PFSK-1 (cell line): ENCODE results near the gene ACTL6B. TPM values are rescaled to one million over a fixed set of nuclear protein-coding genes. Genes with fewer than 3 reads are reported as not detected.

Experiments
- FOXP2 ChIP-seq: optimal IDR thresholded peaks from 2 replicates; pipeline ENCODE3; 2011; ENCODE audit warnings: borderline replicate concordance, control low read depth, inconsistent platforms; ENCODE audit not compliant: insufficient read depth; ENCODE audit errors: extremely low read length, extremely low read depth
- POLR2AphosphoS5 ChIP-seq: IDR thresholded peaks from 2 replicates; pipeline ENCODE4 v1.6.1; 2012; ENCODE audit warnings: low read depth, mild to moderate bottlenecking, control low read depth, low read length, moderate library complexity
- SIN3A ChIP-seq: IDR thresholded peaks from 2 replicates; pipeline ENCODE4 v1.6.1; 2012; ENCODE audit warnings: mild to moderate bottlenecking, low read length, moderate library complexity, borderline replicate concordance; ENCODE audit not compliant: insufficient read depth
- TAF1 ChIP-seq: IDR thresholded peaks from 2 replicates; pipeline ENCODE4 v1.6.1; 2012; ENCODE audit warnings: low read length, control low read depth, borderline replicate concordance; ENCODE audit not compliant: insufficient read depth
- polyA plus RNA-seq: library from polyadenylated mRNA; unstranded; fragments of >200 nt; gene quantifications from one replicate; pipeline ENCODE4 v1.2.1, GENCODE V29; 2012; ENCODE audit warnings: low read depth, missing spikeins; ENCODE audit not compliant: insufficient read length
- TF ChIP-seq, protein P1 (sequence below), 2 experiments: IDR thresholded peaks; 2 replicates each; pipeline versions ENCODE4 v1.6.1 to v1.8.0; 2011 to 2012; ENCODE audit warnings: low read depth in 2 of 2, low read length in 2 of 2, control low read depth in 1 of 2, inconsistent platforms in 1 of 2, mild to moderate bottlenecking in 1 of 2, moderate library complexity in 1 of 2; ENCODE audit not compliant: insufficient read depth in 1 of 2

The ACTL6B gene
- polyA plus RNA-seq = not detected

DNA sequence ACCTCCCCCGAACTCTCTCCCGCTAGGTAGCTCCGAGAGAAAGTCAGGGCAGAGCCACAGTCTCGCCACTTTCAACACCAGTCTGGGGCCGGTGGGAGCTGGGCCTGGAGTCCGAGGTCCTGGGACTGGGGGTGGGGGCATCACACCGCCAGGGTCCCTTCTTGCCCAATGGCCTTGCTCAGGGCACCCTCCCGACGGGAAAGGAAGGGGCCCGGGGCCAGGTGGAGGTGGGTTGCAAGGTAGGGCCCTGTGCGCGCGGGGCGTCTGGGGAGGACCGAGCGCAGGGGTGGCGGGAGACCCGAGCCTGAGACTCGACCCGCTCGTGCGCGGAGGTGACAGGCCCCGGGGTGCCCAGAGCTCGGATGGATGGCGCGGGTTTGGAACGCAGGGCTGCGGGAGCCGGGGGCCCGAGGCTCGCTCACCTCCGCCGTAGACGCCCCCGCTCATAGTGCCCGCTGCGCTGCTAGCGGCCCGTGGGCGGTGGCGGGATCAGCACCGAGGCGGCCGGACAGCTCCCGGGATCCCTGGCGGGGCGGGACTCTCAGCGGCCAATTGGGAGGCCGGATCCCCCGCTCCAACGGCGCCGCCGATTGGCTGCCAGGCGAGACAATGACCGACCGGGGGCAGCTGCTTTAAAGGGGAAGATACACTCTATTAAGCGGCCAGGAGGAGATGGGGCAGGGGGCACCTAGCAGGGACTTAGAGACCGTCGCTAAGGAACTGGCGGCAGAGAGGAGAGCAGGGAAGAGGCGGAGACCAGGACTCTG, at the start of gene ACTL6B:
Gene ACTL6B (minus strand): TSS at position 541 of the 767 bp plus-strand sequence. CDS start 94 bp downstream, at position 447.
- TF ChIP-seq POLR2AphosphoS5 = no peak
- TF ChIP-seq, protein P1, sequence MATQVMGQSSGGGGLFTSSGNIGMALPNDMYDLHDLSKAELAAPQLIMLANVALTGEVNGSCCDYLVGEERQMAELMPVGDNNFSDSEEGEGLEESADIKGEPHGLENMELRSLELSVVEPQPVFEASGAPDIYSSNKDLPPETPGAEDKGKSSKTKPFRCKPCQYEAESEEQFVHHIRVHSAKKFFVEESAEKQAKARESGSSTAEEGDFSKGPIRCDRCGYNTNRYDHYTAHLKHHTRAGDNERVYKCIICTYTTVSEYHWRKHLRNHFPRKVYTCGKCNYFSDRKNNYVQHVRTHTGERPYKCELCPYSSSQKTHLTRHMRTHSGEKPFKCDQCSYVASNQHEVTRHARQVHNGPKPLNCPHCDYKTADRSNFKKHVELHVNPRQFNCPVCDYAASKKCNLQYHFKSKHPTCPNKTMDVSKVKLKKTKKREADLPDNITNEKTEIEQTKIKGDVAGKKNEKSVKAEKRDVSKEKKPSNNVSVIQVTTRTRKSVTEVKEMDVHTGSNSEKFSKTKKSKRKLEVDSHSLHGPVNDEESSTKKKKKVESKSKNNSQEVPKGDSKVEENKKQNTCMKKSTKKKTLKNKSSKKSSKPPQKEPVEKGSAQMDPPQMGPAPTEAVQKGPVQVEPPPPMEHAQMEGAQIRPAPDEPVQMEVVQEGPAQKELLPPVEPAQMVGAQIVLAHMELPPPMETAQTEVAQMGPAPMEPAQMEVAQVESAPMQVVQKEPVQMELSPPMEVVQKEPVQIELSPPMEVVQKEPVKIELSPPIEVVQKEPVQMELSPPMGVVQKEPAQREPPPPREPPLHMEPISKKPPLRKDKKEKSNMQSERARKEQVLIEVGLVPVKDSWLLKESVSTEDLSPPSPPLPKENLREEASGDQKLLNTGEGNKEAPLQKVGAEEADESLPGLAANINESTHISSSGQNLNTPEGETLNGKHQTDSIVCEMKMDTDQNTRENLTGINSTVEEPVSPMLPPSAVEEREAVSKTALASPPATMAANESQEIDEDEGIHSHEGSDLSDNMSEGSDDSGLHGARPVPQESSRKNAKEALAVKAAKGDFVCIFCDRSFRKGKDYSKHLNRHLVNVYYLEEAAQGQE (IDR thresholded peaks at IDR 0.05; ENCODE audit: insufficient read depth in 1 of 2, low read depth in 2 of 2, low read length in 2 of 2) = peak; percentile 94 to 98

- TF ChIP-seq FOXP2 (peak; percentile 56), POLR2AphosphoS5 (no peak)
Measured at GRCh38 chr7:100705320-100705752, 49.1 kb upstream of the ACTL6B start.

GRCh38 chr7:100699018-100699417, 42.8 kb upstream of the ACTL6B start:
- TF ChIP-seq POLR2AphosphoS5 (no peak), FOXP2 (no peak), TAF1 (no peak), SIN3A (no peak)
- TF ChIP-seq, protein P1 (IDR thresholded peaks at IDR 0.05; ENCODE audit: insufficient read depth in 1 of 2, low read depth in 2 of 2, low read length in 2 of 2) = no peak

GRCh38 chr7:100696123-100696521, 39.9 kb upstream of the ACTL6B start:
- TF ChIP-seq POLR2AphosphoS5 = no peak
- TF ChIP-seq, protein P1 (IDR thresholded peaks at IDR 0.05; ENCODE audit: insufficient read depth in 1 of 2, low read depth in 2 of 2, low read length in 2 of 2) = no peak
- TF ChIP-seq FOXP2 = no peak
- no peak for TF ChIP-seq SIN3A
- no peak for TF ChIP-seq TAF1

DNA sequence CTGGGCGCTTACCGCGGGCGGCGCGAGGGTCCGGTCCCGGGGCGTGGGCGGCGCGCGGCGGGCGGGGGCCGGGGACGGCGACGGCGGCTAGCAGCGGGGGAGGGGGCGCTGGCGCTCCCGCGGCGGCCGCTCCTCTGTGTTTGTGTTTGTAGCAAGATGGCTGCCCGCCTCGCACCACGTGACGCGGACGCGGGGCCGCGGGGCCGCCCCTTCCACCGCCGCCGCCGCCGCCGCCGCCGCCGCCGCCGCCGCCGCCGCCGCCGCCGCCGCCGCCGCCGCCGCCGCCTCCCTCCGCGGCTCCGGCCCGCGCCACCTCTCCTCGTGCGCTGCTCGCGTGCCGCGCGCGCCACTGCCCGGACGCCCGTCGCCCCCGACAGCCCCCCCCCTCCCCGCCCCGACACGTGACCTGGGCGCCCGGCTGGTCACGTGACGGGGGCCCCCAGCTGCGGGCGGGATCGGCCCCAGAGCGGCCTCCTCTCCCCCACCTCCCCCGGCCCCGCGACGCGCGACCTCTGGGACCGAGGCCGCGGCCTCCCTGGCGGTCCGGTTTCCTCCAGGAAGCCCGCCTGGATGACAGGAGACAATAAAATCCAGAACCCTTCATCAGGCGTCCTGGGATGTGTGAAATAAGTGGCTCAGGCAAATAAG, 38.0 kb upstream of the ACTL6B start, which contains the start of gene GIGYF1:
Gene GIGYF1 (minus strand): TSS at position 153 of the 648 bp plus-strand sequence. CDS start 6,012 bp downstream, outside the sequence.
- TF ChIP-seq SIN3A (peak; percentile 1; the same call in 1 of the 2 replicates), FOXP2 (no peak), TAF1 (no peak), POLR2AphosphoS5 (no peak)
- TF ChIP-seq, protein P1 (IDR thresholded peaks at IDR 0.05; ENCODE audit: insufficient read depth in 1 of 2, low read depth in 2 of 2, low read length in 2 of 2) = 0 out of 4 replicates have a peak, but pooled peaks of 1 of the 2 experiments have one; percentile 22
